Stimulated activated CD8-positive, alpha-beta memory T cell treated with anti-CD3 and anti-CD28 coated beads, Interleukin-12 subunit alpha, Interleukin-12 subunit beta, amount 100 ng/mL, for 24 hours (primary cell): ENCODE results near the gene AFAP1.

Experiments used
- DNase-seq: peaks from one replicate; pipeline ENCODE4 v3.0.0-alpha.2; 2020; ENCODE audit errors: extremely low read depth

AFAP1 gene

DNA sequence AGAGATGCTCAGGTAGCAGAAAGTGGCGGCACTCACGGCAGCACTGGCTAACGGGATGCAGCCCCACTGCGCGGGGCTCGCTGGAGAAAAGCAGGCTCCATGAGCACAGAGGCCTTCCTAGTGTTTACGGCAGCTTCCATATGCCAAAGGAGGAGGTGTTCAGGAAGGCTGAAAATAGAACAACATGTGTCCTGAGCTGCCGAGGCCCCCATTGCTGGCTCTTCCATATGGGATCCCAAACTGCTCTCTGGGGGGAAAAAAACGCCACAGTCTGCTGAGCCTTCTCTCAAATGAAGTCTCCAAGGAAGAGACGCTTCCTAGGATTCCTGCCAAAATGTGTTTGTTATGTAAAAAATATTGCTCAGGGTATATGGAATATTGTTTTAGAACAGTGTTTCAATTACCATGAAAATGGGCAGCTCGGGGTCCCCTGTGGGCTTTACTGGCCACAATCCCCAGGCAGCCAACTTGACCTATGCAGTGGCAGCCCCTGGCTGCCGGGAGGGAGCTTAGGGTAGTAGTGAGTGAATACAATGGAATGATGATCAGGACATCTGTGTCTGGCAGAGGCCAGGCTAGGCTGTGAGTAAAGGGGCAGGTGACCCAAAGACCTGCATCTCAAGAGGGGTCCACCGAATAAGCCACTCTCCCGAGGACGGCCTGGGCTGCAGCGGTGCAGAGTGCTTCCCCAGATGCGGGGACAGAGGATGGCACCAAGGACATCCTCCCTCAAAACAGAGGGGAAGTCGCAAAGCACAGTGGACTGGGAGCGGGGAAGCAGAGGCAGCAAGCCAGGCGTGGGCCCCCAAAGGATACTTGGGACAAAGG lies 170.1 kb downstream of the AFAP1 start:
- no peak for DNase-seq

GRCh38 chr4:7768736-7769135 lies 170.9 kb downstream of the AFAP1 start:
- DNase-seq: no peak

DNA sequence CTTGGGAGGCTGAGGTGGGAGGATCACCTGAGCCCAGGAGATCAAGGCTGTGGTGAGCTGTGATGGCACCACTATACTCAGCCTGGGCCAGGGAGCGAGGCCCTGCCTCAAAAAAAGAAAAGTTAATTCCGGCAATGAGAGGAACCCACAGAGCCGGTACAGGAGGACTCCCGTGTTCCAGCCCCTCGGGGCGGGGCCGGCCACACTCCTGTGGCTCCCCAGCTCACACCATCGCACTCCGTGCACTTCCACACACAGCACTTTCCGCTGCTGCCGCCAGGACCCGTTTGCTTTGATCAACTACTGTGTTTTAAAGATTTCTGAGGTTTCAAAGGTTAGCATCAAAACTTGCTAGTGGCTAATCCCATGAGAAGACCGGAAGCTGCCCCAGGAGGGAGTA lies 171.7 kb downstream of the AFAP1 start:
- DNase-seq: no peak

GRCh38 chr4:7767526-7767925 lies 172.1 kb downstream of the AFAP1 start:
- no peak for DNase-seq

- DNase-seq: no peak
Measured at GRCh38 chr4:7766661-7767345, 172.9 kb downstream of the AFAP1 start.

DNA sequence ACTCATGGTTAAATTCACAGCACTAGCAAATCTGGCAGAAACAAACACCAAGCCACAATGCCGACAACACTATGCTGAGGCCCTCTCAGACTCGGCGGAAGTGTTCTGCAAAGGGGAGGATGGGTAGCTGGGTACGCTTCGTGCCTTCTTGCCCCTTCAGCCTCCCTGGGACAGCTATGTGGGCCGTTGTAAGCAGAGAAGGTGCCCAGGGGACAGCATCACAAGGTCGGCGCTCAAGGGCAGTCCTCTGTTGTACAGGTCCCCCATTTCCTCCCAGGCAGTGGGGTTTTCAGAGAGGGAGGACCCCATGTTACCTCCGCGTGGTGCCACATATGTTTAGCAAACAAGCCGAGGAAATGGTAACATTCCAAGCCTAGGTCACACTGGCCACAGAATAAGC lies 173.6 kb downstream of the AFAP1 start:
- no peak for DNase-seq

GRCh38 chr4:7765666-7766065 lies 174.0 kb downstream of the AFAP1 start:
- no peak for DNase-seq

GRCh38 chr4:7764466-7764865 lies 175.2 kb downstream of the AFAP1 start:
- DNase-seq: no peak

DNA sequence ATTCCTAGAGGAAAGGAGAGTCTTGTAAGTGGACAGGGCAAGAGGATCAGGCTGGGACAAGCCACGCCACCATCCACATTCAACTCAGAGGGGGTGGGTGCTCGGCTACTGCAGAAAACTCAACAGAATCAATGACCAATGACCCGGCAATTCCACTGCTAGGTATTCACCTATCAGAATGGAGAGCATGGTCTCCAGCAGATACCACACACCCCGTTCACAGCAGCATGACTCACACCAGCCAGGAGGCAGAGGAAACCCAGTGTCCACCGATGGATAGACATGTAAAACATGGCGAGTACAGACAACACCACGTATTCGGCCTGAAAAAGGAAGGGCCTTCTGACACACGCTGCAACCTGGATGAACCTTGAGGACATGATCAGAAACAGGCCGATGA lies 175.9 kb downstream of the AFAP1 start:
- DNase-seq: no peak

DNA sequence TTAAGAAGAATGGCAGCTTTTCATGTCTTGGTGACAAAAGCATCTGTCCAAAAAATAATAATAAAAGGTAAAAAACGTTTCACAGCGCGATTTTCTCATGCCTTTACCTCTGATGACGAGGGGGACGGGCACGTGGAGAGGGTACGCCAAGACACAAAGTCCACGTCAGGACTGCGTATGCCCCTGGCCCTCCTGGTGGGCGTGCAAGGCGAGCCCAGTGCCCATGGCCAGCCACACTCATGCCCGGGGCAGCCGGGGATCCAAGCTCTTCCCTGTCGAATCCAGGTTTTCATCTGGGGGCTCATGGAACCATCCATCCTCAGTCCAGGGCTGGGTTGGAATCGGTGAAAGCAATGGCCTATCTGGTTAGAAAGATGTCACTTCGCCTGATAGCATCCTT lies 176.6 kb downstream of the AFAP1 start:
- DNase-seq: no peak

DNA sequence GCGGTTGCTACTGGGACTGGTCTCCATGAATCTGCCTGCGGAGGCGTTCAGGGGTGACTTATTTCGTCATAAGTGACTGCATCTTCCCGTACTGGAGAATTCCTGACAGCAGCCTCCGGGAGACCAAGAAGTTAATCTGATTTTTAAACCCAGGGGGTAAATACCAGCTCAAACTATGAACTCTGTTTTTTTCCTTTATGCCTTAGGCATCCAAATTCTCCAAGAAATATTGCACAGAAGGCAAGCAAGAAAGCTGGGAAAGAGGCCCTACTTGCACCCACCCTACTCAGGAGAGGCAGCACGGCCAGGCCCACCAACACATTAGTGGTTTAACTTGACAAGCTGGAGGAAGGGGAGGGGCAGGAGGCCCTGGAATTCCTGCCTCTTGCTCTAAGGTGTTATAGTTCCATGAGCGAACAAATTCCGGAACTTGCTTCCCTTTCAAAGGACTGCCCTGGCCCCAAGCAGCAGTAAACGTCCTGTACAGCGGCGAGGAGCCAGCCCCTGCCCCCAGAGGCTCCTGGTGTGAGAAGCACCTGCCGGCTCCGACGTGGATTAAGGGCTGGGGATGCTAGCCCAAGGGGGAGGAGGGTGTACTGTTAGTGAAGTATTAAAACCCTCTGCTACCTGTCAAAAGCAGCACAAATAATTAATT lies 177.2 kb downstream of the AFAP1 start:
- DNase-seq: no peak

DNA sequence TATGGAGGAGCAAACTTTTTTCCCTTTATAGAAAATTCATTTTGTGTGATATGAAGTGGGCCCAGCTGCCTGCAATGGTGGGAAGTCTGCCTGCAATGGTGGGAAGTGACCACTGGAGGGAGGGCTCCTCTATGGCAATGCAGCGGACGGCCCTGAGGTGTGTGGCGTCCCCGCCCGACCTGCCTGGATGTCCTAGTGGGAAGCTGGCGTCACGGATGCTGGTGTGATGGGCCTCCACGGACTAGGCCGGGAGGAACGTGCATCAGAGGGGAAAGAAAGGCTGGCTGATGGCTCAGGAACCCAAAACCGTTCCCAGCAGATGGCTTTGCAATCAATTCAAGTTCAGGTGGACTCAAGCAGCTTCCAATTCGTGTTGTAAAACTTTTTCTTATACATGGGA lies 177.9 kb downstream of the AFAP1 start:
- DNase-seq: peak; percentile 11

GRCh38 chr4:7761312-7761711 lies 178.3 kb downstream of the AFAP1 start:
- no peak for DNase-seq

- no peak for DNase-seq
Measured at GRCh38 chr4:7760706-7761105, 179.0 kb downstream of the AFAP1 start.

- no peak for DNase-seq
Measured at GRCh38 chr4:7760228-7760627, 179.4 kb downstream of the AFAP1 start.

GRCh38 chr4:7759635-7760034 lies 180.0 kb downstream of the AFAP1 start:
- no peak for DNase-seq

- DNase-seq: no peak
Measured at GRCh38 chr4:7759216-7759615, 180.4 kb downstream of the AFAP1 start.

- DNase-seq: no peak
Measured at GRCh38 chr4:7758476-7758875, 181.2 kb downstream of the AFAP1 start.

- DNase-seq: no peak
Measured at GRCh38 chr4:7757501-7758471, 181.9 kb downstream of the AFAP1 start.

GRCh38 chr4:7756561-7757355 lies 182.9 kb downstream of the AFAP1 start:
- no peak for DNase-seq

DNA sequence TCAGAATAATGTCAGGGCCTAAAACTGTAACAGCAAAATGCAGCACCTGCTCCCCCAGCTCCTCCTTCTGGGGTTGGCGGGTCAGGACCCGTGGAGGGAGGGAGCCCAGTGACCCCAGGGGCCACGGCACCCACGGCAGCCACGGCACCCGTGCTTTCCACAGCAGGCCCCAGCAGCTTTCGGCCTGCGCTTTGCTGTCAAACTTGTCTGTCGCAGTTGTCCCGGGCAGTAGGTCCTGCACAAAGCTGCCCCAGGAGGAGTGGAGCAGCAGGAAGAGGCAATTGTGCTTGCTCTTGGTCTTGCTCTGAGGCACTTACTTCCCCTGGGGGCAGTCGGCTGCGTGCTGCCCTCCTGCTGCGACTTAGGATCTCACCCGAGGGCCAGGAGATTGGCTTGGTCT lies 183.6 kb downstream of the AFAP1 start:
- DNase-seq: no peak
